Mucosa of descending colon (tissue), 3 donors: ENCODE measurements around the gene LNX2. TPM values are rescaled to one million over a fixed set of nuclear protein-coding genes. Genes with fewer than 3 reads are reported as not detected.

Experiments used
- ATAC-seq: fragments of 200-7000 bp; cut with Tn5 transposase; one replicate; pipeline ENCODE4 v1.9.1; 2020; ENCODE audit warnings: mild to moderate bottlenecking, moderate library complexity
- DNase-seq, 3 donors: peaks; one replicate each; pipeline ENCODE4 v3.0.0-alpha.2; 2020
- H3K36me3 ChIP-seq: fragments of 200-600 bp; one replicate; pipeline ENCODE4 v1.8.0; 2021; ENCODE audit warnings: low read depth, mild to moderate bottlenecking
- H3K4me1 ChIP-seq: fragments of 200-600 bp; one replicate; pipeline ENCODE4 v1.8.0; 2021; ENCODE audit warnings: low read depth, mild to moderate bottlenecking
- H3K4me3 ChIP-seq: fragments of 200-600 bp; one replicate; pipeline ENCODE4 v1.8.0; 2021; ENCODE audit warnings: mild to moderate bottlenecking
- H3K9me3 ChIP-seq: fragments of 200-600 bp; one replicate; pipeline ENCODE4 v1.8.0; 2021; ENCODE audit warnings: mild to moderate bottlenecking
- intact Hi-C, 2 donors: fragments of 100-400 bp; cut with DNase I in 1 of 2; cut with micrococcal nuclease in 1 of 2; formaldehyde crosslinking; loops; one replicate each; pipeline versions ENCODE4 v1.11.0 to v1.11.1; 2022; cut with DNase I, micrococcal nuclease
- total RNA-seq, 3 donors: library from RNA; stranded (reverse); fragmentation: NEBNext Ultra II Directional in 2 of 3; extraction: Animal tissue kit (Norgen Biotek cat#: 25700) in 2 of 3; gene quantifications; one replicate each; pipeline versions ENCODE4 v1.2.1 to v1.2.4, GENCODE V29; 2021 to 2023
- TF ChIP-seq, protein P1 (sequence below): fragments of 200-600 bp; IDR thresholded peaks from one replicate; pipeline ENCODE4 v1.8.0; 2022; ENCODE audit warnings: antibody characterized with exemption, mild to moderate bottlenecking
- donor health status: DM: no; HTN: no; CAD: no; lungs with moderate emphysema.
- donor health status: DM: no; HTN: no; CAD: no.
- donor health status: DM: no; HTN: yes; CAD: no.

The LNX2 gene
- total RNA-seq, 3 donors from 2014 or later, result 20.0 to 34.0 (median 26.2) TPM

- intact Hi-C loops, result no loop called here
- Histone ChIP-seq H3K9me3 (no peaks in the 10 kb centered on the region), H3K36me3 (no peaks in the 10 kb centered on the region), H3K4me3 (no peak overlapping the region), H3K4me1 (no peaks in the 10 kb centered on the region)
- TF ChIP-seq, protein P1, sequence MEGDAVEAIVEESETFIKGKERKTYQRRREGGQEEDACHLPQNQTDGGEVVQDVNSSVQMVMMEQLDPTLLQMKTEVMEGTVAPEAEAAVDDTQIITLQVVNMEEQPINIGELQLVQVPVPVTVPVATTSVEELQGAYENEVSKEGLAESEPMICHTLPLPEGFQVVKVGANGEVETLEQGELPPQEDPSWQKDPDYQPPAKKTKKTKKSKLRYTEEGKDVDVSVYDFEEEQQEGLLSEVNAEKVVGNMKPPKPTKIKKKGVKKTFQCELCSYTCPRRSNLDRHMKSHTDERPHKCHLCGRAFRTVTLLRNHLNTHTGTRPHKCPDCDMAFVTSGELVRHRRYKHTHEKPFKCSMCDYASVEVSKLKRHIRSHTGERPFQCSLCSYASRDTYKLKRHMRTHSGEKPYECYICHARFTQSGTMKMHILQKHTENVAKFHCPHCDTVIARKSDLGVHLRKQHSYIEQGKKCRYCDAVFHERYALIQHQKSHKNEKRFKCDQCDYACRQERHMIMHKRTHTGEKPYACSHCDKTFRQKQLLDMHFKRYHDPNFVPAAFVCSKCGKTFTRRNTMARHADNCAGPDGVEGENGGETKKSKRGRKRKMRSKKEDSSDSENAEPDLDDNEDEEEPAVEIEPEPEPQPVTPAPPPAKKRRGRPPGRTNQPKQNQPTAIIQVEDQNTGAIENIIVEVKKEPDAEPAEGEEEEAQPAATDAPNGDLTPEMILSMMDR, result no peak
- DNase-seq (no peak), ATAC-seq (peak; percentile 15)
These were observed 23.2 kb upstream of the LNX2 start for GRCh38 chr13:27643334-27644132.

GRCh38 chr13:27641711-27642502 is 21.6 kb upstream of the LNX2 start:
- no peaks in the 10 kb centered on the region for H3K36me3 ChIP-seq
- intact Hi-C loops, result no loop called here
- no peaks in the 10 kb centered on the region for H3K9me3 ChIP-seq
- no peak overlapping the region for H3K4me3 ChIP-seq
- no peak for DNase-seq
- TF ChIP-seq, protein P1, result no peak
- no peaks in the 10 kb centered on the region for H3K4me1 ChIP-seq
- no peak for ATAC-seq

DNA sequence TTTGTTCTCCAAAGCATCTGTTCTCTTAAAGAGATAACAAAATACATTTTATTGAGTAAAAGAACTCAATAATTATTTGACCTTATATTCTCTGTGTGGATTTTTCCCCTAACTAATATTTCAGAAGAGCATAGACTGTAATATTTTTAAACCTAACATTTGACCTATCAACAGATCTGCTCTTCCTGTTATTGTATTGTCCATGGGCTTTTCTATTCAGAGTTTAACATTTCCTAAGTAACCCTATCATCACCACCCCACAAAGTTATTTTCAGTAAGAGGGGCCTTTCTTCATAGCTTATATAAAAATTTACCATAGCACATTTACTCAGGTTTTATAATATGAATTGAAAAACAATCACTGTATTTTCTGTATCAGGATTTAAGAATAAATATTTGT is 18.9 kb upstream of the LNX2 start:
- no peak for DNase-seq
- H3K4me1 ChIP-seq, result no peaks in the 10 kb centered on the region
- ATAC-seq, result no peak
- intact Hi-C loops, result no loop called here
- H3K4me3 ChIP-seq, result no peak overlapping the region
- TF ChIP-seq, protein P1, result no peak
- no peaks in the 10 kb centered on the region for H3K9me3 ChIP-seq
- no peaks in the 10 kb centered on the region for H3K36me3 ChIP-seq

- DNase-seq (no peak), ATAC-seq (no peak)
- intact Hi-C loops, result no loop called here
- no peaks in the 10 kb centered on the region for H3K4me1 ChIP-seq
- TF ChIP-seq, protein P1, result no peak
- no peak overlapping the region for H3K4me3 ChIP-seq
- H3K36me3 ChIP-seq, result no peaks in the 10 kb centered on the region
- H3K9me3 ChIP-seq, result no peaks in the 10 kb centered on the region
These were observed 18.2 kb upstream of the LNX2 start for GRCh38 chr13:27638521-27638920.

DNA sequence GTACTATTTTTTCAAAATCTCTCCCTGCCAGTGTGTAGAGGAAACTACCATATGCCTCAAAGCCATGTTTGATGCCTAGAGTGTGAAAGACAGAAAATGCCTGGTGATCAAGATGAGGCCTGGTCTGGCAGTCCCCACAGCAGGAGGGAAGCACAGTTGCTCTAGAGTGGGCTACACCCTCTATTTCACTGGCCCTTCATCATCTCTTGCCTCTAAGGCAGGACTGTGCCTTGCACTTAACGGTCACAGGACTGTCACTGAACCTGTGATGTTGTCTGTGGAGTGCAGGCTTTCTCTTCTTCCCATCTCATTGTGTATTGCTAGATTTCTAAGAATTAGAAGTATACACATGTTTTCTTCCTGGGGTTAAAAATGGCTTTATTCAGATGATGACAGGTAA is 17.7 kb upstream of the LNX2 start:
- DNase-seq, result no peak
- no peaks in the 10 kb centered on the region for H3K4me1 ChIP-seq
- H3K4me3 ChIP-seq, result no peak overlapping the region
- no peaks in the 10 kb centered on the region for H3K36me3 ChIP-seq
- intact Hi-C loops, result no loop called here
- H3K9me3 ChIP-seq, result no peaks in the 10 kb centered on the region
- TF ChIP-seq, protein P1, result no peak
- ATAC-seq, result no peak
